Common myeloid progenitor, CD34-positive (primary cell): ENCODE data around the gene DPP10.

Experiments used
- CTCF ChIA-PET: fragments of 350-600 bp; sonication (Branson Sonifier 250); formaldehyde crosslinking; loops from one replicate; lab custom pipeline; 2021; ENCODE audit warnings: antibody characterized with exemption; lab: Charles Lee
- POLR2A ChIA-PET: fragments of 350-600 bp; sonication (Branson Sonifier 250); formaldehyde crosslinking; loops from one replicate; lab custom pipeline; 2021; ENCODE audit warnings: antibody characterized with exemption; lab: Charles Lee
- DNase-seq, 3 donors: peaks; one replicate each; pipeline versions ENCODE4 v3.0.0 to v3.0.0-alpha.2; 2013
- H3K27ac ChIP-seq, 2 experiments: 1 replicate in 1 of 2; 2 replicates in 1 of 2; pipeline ENCODE4 v1.7.0; 2013; ENCODE audit warnings: inconsistent platforms in 2 of 2, low read length in 2 of 2, mild to moderate bottlenecking in 2 of 2, low read depth in 1 of 2, moderate library complexity in 1 of 2; ENCODE audit not compliant: severe bottlenecking in 2 of 2, insufficient read depth in 1 of 2, poor library complexity in 1 of 2
- H3K27me3 ChIP-seq, 5 experiments: replicated peaks in 2 of 5; 1 replicate in 3 of 5; 2 replicates in 2 of 5; pipeline versions ENCODE4 v1.6.1 to v1.7.0; 2013; ENCODE audit warnings: low read length in 4 of 5, mild to moderate bottlenecking in 2 of 5, moderate library complexity in 2 of 5, inconsistent platforms in 1 of 5; ENCODE audit not compliant: insufficient read depth in 5 of 5, control insufficient read depth in 4 of 5
- H3K36me3 ChIP-seq, 4 experiments: 1 replicate in 2 of 4; 2 replicates in 2 of 4; pipeline versions ENCODE4 v1.6.1 to v1.7.0; 2013; ENCODE audit warnings: low read length in 3 of 4, control low read depth in 1 of 4, mild to moderate bottlenecking in 1 of 4; ENCODE audit not compliant: control insufficient read depth in 4 of 4, insufficient read depth in 4 of 4
- H3K4me1 ChIP-seq, 4 experiments: 1 replicate in 3 of 4; 2 replicates in 1 of 4; pipeline versions ENCODE4 v1.6.1 to v1.7.1; 2013; ENCODE audit warnings: low read length in 3 of 4, mild to moderate bottlenecking in 3 of 4, control low read depth in 1 of 4, inconsistent platforms in 1 of 4, moderate library complexity in 1 of 4; ENCODE audit not compliant: control insufficient read depth in 4 of 4, insufficient read depth in 4 of 4; ENCODE audit errors: control extremely low read depth in 1 of 4
- H3K4me3 ChIP-seq, 7 experiments: 1 replicate in 4 of 7; 2 replicates in 3 of 7; pipeline versions ENCODE4 v1.5.1 to v1.7.0; 2013; ENCODE audit warnings: mild to moderate bottlenecking in 7 of 7, low read length in 6 of 7, moderate library complexity in 6 of 7, inconsistent platforms in 2 of 7, low read depth in 2 of 7, control low read depth in 1 of 7; ENCODE audit not compliant: insufficient read depth in 4 of 7, control insufficient read depth in 1 of 7; ENCODE audit errors: extremely low read depth in 1 of 7
- H3K9me3 ChIP-seq, 5 experiments: 1 replicate in 4 of 5; 2 replicates in 1 of 5; pipeline versions ENCODE4 v1.6.1 to v1.7.1; 2013; ENCODE audit warnings: low read length in 4 of 5, mild to moderate bottlenecking in 2 of 5, inconsistent platforms in 1 of 5, low read depth in 1 of 5, moderate library complexity in 1 of 5; ENCODE audit not compliant: control insufficient read depth in 4 of 5, insufficient read depth in 2 of 5; ENCODE audit errors: control extremely low read depth in 1 of 5
- WGBS: methylation state at CpG from one replicate; pipeline ENCODE4 v1.1.5; 2013; ENCODE audit not compliant: insufficient coverage; 5-methylcytosine and 5-hydroxymethylcytosine counted together

Gene DPP10

DNA sequence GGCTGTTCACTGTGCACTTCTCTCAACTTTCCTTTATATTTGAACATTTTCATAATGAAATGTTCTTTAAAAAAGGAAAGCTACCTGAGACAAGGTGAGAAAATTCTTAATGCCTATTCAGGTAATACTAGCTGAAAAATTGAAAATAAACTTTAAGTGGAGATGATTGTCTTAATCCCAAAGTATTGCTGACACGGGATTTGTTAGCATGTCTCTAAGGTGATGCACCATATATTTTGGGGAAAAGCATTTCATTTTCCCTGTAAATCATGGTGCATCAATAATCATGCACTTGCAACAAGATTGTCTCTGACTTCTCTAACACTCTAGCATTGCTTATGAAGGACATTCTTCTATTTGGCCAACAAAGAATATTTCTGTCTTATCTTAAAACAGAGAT is 848.0 kb downstream of the DPP10 start:
- H3K4me3 ChIP-seq: no peak overlapping the region
- POLR2A ChIA-PET: no interaction called here
- no peaks in the 10 kb centered on the region for H3K27me3 ChIP-seq
- CTCF ChIA-PET: no interaction called here
- H3K27ac ChIP-seq: no peak overlapping the region
- DNase-seq: no peak
- H3K4me1 ChIP-seq: no peaks in the 10 kb centered on the region
- 75% methylated on average over 1 of the region's 1 CpG for WGBS
- H3K36me3 ChIP-seq: no peaks in the 10 kb centered on the region
- H3K9me3 ChIP-seq: no peaks in the 10 kb centered on the region

DNA sequence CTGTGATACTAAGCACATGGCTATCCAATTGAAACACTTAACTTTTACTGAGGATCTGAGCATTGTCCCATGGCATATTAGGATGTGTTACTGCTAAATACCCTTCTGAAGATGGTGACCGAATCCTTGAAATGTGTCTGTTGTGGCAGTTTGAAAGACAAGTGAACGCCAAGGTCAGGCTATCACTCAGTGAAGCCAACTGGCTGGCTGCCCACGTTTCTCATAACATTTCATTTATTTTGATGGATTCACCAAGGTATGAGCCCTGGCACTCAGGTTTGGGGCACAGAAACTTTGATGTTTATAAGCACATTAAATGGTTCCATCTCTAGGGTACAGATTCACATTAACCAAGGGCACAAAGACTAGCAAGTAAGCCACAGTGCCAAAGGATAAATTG is 850.3 kb downstream of the DPP10 start:
- CTCF ChIA-PET: no interaction called here
- 92% methylated on average over 2 of the region's 3 CpGs for WGBS
- Histone ChIP-seq H3K4me1 (no peaks in the 10 kb centered on the region), H3K36me3 (no peaks in the 10 kb centered on the region), H3K4me3 (no peak overlapping the region), H3K27me3 (no peaks in the 10 kb centered on the region), H3K9me3 (no peaks in the 10 kb centered on the region), H3K27ac (no peak overlapping the region)
- POLR2A ChIA-PET: no interaction called here
- no peak for DNase-seq

DNA sequence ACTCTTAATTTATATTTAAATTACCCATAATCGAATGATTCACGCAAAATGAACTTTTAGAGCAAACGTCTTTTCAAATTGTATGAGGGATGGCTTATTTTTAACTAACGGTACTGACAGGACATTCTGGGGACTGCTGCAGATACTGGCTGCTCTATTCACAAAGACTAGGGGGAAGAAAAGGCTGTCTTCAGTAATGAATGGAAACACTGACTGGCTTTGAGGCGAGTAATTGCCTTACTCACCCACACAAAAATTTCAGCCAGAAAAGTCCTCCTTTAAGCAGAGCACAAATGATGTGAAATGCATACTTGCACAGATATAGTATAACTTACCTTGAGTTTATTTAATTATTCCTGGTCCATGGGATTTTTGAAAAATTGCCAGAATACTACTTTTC is 852.6 kb downstream of the DPP10 start:
- no peaks in the 10 kb centered on the region for H3K4me1 ChIP-seq
- WGBS: 65% methylated on average over 2 of the region's 5 CpGs
- H3K9me3 ChIP-seq: no peaks in the 10 kb centered on the region
- H3K27ac ChIP-seq: no peak overlapping the region
- no peak overlapping the region for H3K4me3 ChIP-seq
- DNase-seq: no peak
- ChIA-PET POLR2A (no interaction called here), CTCF (no interaction called here)
- H3K27me3 ChIP-seq: no peaks in the 10 kb centered on the region
- H3K36me3 ChIP-seq: no peaks in the 10 kb centered on the region

DNA sequence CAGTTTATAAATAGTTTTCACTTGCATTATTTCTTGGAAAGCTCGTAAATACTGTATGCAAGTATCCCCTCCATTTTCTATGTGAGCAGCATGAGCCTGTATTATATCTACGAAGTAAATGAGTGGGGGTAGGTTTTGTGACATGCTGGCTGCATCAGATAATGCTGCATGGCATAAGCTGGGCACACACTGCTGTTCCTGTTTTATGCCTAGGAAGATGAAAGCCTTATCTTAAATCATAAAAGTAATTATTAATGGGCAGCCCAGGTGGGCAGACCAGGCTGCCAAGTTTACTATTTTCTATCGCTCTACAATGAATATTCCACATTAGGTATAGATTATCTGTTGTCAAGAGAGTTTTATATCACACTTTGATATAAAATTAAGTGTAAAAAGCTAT is 854.6 kb downstream of the DPP10 start:
- Histone ChIP-seq H3K4me3 (no peak overlapping the region), H3K4me1 (no peaks in the 10 kb centered on the region), H3K27ac (no peak overlapping the region), H3K9me3 (peaks cover 0 to 2% (median 0%) of the 10 kb centered on the region in 5 experiments), H3K36me3 (no peaks in the 10 kb centered on the region), H3K27me3 (no peaks in the 10 kb centered on the region)
- ChIA-PET CTCF (no interaction called here), POLR2A (no interaction called here)
- WGBS: no CpG with 5 or more reads among the region's 3 CpGs
- no peak for DNase-seq

DNA sequence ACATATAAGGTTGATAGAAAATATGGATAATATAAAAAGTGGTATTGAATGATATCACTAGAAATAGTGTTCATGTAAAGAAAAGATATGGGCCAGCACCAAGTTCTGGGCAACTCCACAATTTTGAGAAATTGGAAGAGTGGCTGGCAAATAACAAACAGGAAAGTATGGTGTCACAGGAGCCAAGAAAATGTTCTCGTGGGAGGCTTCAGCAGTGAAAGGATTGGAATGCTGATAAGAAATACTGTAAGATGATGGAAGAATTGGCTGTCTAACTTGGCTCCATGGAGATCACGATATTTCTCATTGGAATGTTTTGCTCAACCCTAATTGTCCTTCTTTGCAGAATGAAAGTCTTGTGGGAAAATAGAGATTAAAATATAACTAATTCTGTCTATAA is 856.8 kb downstream of the DPP10 start:
- H3K36me3 ChIP-seq: no peaks in the 10 kb centered on the region
- H3K9me3 ChIP-seq: peaks cover 0 to 2% (median 0%) of the 10 kb centered on the region in 5 experiments
- H3K27me3 ChIP-seq: no peaks in the 10 kb centered on the region
- DNase-seq: no peak
- ChIA-PET CTCF (no interaction called here), POLR2A (no interaction called here)
- no peaks in the 10 kb centered on the region for H3K4me1 ChIP-seq
- H3K27ac ChIP-seq: no peak overlapping the region
- no peak overlapping the region for H3K4me3 ChIP-seq
- 90% methylated on average over 1 of the region's 2 CpGs for WGBS

DNA sequence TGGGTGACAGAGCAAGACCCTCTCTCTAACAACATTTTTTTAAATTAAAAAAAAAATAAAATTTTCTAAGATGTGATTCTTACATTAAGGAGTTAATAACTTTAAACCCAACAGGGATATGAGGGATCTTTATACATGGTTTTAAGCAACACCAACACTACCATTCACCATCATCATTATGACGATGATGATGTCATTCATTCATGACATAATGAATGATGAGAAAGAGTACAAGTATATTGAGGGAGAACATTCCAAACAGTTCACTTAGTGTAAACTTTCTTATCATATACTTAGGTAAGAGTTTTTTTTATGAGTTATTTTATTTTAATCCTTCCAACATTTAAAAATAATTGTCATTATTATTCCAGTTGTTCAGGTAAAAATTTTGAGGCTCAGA is 863.3 kb downstream of the DPP10 start:
- ChIA-PET POLR2A (no interaction called here), CTCF (no interaction called here)
- Histone ChIP-seq H3K9me3 (peaks cover 0 to 2% (median 0%) of the 10 kb centered on the region in 5 experiments), H3K36me3 (no peaks in the 10 kb centered on the region), H3K27me3 (no peaks in the 10 kb centered on the region), H3K4me3 (no peak overlapping the region), H3K4me1 (no peaks in the 10 kb centered on the region), H3K27ac (no peak overlapping the region)
- DNase-seq: no peak
- no CpG with 5 or more reads among the region's 1 CpG for WGBS

DNA sequence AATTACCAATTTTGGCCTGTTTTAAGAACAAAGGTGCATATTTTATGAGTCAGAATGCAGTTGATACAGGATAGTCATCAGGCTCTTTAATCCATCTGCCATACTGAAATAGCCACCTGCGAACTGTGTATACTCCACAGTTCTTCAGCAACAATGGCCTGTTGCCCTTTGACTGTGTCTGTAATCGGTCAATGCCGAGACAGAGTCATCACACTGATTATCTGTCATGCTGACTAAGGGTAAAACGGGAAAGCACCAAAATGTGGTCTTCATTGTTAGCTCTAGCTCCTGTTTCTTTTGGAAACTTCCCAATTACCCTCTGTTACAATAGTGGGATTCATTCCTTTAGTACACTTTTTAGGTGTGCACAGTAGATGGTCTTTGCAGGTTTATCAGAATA is 871.7 kb downstream of the DPP10 start:
- no peaks in the 10 kb centered on the region for H3K27me3 ChIP-seq
- no peaks in the 10 kb centered on the region for H3K4me1 ChIP-seq
- WGBS: 96% methylated on average over 4 of the region's 4 CpGs
- CTCF ChIA-PET: no interaction called here
- H3K9me3 ChIP-seq: no peaks in the 10 kb centered on the region
- H3K27ac ChIP-seq: no peak overlapping the region
- no peak for DNase-seq
- H3K36me3 ChIP-seq: no peaks in the 10 kb centered on the region
- H3K4me3 ChIP-seq: no peak overlapping the region
- POLR2A ChIA-PET: no interaction called here
